M059J (cell line): ENCODE results near the gene LRRC17. TPM values are rescaled to one million over a fixed set of nuclear protein-coding genes. Genes with fewer than 3 reads are reported as not detected.

Experiments
- DNase-seq: peaks from one replicate; pipeline ENCODE4 v3.0.0-alpha.2; 2012; ENCODE audit warnings: low read depth
- total RNA-seq: library from RNA; depleted of rRNA; stranded (reverse); fragments of >200 nt; shearing (Covaris generic); gene quantifications from 2 replicates; pipeline ENCODE4 v1.2.3, GENCODE V29; 2014; rRNA removed

The LRRC17 gene, protein sequence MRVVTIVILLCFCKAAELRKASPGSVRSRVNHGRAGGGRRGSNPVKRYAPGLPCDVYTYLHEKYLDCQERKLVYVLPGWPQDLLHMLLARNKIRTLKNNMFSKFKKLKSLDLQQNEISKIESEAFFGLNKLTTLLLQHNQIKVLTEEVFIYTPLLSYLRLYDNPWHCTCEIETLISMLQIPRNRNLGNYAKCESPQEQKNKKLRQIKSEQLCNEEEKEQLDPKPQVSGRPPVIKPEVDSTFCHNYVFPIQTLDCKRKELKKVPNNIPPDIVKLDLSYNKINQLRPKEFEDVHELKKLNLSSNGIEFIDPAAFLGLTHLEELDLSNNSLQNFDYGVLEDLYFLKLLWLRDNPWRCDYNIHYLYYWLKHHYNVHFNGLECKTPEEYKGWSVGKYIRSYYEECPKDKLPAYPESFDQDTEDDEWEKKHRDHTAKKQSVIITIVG
- 84.3 and 108 TPM in 2 replicates for total RNA-seq

DNA sequence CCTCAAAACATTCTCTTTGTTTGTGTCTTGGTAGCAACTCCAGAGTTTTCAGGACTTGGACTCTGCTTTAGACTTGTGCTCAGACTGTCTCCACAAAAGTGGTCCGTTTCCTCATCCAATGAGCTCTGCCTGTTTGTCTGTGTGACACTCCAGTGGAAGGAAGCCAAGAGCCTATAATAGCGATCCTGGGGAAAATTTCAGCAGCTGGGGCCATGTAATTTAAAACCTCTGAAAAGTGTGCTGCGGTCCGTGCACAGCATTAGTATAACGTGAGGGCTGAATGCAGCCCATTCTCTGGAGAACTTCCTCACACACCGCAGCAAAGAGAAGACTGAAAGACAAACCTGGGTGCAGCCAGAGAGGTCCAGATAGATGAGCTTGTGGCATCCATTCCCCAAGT is at the start of gene LRRC17:
Gene LRRC17 (plus strand): TSS at position 259 of the 400 bp plus-strand sequence. CDS start 20,914 bp downstream, outside the sequence.
- peak; percentile 93 for DNase-seq

DNA sequence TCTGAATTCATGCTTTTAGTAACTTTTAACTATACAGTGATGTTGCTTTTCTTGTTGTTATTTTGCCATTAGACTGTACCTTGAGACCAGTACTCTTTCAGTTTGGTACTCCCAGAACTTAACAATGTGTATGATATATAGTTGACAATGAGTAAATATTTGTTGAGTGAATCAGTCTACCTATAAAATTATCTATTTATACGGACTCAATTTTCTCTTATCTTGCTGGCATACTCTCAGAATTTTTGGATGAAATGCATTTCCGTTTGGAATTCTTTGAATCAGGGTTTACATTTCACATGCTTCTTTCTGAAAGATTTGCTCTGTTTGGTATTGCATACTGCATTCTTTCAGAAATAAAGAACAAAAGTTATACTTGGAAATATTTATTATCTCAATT is 47.8 kb upstream of the LRRC17 start:
- DNase-seq: peak; percentile 10

DNA sequence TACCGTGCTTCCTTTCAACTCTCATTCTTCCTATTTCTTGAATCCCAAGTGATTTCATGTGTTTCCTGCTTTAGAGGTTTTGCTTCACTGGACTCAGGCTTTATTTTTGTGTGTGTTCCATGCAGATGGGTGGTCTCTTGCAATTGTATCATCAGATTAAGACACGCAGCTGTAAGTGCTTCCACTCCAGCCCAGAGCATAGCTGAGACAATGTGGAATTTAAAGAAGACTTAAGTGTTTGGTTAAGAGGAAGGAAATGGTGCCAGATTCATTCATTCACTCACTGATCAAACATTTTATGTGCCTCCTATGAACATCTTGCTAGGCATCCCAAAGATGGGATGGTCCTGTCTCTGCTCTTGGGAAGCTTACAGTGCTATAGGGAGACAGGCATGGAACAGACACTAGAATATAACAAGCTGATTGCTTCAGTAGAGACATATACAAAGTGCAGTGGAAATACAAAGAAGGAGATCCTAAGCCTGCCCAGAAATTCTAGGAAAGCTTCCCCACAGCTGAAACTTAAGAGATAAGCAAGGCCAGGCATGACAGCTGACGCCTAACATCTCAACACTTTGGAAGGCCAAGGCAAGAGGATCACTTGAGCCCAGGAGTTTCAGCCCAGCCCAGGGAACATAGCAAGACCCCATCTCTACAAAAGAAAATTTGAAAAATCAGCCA is 46.1 kb upstream of the LRRC17 start:
- no peak for DNase-seq

DNA sequence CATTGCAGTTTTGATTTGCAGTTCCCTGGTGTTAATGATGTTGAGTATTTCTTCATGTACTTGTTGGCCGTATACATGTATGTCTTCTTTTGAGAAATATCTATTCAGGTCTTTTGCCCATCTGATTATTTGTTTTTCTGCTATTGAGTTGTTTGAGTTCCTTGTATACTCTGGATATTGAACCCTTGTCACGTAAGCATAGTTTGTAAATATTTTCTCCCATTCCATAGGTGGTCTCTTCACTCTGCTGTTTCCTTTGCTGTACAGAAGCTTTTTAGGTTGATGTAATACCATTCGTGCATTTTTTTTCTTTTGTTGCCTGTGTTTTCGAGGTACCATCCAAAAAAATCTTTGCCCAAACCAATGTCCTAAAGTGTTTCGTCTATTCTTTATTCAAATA is 43.6 kb upstream of the LRRC17 start:
- no peak for DNase-seq

DNA sequence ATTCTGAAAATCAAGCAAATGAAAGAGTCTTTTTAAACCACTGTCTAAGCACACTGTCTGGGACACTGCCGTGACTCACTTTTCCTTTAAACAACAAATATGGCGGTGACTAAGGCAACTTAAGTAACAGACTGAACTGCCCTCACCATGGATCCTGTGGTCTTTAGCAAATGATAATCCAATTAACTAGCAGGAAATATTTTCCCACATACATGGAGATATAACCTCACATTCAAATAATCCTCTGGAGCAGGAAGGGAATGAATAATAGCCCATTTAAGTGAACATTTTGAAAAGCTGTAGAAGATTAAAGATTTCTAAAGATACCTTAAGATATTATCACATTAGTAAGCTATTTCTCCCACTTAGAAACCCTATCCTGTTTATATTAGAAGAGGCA is 40.3 kb upstream of the LRRC17 start:
- DNase-seq: peak; percentile 99

DNA sequence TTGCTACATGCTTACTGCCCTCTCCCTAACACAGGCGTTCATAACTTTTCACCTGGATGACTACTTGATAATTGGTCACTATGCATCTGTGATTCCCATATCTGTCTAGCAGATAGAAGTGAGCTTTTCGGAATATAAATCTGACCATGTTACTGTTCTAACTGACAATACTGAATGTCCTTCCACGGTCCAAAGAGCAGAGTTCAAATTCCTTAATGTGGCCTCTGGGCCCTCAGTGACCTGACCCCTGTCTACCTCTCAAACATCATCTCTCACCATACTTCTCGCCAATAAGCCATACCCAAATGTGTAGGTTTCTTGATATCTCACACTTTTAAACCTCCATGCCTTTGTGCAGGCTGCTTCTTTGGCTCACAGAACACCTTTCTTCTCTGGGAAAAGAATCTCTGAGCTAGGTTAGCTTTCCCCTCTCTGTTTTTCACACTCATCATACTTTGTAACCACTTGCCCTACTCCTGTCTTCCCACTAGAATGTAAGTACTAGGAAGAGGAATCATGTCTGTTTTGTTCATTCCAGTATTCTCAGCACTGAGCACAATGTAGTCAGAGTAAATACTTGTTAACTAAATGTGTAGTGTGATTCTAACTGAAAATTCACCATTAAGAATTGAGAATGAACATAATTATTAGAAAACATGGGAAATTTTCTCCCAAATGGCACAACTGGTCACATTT is 39.2 kb upstream of the LRRC17 start:
- DNase-seq: no peak

DNA sequence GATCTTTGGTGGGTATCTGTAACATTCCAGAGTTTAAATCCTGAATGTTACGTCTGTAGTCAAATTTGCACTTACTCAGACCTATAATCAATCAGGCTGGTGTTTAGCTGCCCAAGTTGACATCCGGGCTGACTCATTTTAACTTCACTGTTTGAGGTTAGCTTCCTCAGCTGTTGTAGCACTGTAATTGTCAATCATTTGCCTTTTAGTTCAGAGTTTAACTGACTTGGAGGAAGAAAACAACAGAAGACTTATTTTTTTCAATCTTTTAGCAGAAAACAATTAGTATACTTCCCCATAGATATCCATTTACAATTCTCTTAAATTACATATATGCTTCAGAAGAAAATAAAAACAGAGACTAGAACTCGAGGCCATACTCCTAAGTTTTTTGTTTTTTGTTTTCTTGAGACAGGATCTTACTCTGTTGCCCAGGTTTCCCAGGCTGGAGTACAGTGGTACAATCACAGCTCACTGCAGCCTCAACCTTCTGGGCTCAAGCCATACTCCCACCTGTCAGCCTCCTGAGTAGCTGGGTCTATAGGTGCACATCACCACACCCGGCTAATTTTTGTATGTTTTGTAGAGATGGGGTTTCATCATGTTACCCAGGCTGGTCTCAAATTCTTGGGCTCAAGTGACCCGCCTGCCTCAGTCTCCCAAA is 38.5 kb upstream of the LRRC17 start:
- peak; percentile 96 for DNase-seq

DNA sequence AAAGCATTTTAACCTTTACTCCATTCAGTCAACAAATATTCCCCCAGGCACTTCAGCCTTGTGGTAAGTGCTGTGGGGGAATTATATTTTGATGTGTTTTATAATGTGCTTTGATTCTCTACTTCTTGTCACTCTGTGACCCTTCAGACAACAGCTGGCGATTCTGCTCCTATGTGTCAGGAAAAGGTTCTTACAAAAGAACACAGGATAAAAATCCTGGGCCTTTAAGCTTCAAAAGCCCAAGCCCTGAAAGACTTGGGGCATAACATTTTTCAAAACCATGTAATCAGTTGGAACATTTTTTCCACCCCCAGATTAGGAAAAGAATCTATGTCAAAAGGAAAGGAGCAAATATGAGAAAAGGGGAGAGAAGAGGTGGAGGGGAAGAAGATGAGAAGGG is 37.8 kb upstream of the LRRC17 start:
- peak; percentile 65 for DNase-seq

DNA sequence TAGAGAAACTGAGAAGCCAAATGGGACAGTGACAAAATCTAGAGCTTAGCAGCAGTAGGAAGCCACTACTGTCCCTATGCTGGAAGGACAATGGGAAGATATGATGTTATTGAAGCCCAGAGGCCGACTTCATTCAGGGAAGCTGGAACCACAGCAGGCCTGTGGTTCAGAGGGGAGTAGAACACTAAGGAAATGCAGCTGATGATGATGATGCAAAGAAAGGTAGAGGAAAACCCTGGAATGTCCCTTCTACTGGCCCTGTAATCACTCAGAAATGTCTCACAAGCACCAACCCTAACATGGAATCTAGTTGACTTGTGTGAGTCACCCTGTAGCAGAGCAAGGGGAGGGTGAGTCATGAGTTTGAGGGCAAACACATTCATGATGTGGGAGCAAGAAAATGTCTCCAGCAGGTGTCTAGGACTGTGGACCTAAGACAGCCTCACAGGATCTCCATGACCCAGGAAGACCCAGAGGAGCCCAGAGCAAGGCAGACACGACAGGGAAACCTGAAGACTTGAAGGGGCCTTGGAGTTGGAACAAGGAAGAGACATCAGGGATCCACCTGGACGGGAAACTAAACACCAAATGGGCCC is 37.0 kb upstream of the LRRC17 start:
- peak; percentile 100 for DNase-seq

DNA sequence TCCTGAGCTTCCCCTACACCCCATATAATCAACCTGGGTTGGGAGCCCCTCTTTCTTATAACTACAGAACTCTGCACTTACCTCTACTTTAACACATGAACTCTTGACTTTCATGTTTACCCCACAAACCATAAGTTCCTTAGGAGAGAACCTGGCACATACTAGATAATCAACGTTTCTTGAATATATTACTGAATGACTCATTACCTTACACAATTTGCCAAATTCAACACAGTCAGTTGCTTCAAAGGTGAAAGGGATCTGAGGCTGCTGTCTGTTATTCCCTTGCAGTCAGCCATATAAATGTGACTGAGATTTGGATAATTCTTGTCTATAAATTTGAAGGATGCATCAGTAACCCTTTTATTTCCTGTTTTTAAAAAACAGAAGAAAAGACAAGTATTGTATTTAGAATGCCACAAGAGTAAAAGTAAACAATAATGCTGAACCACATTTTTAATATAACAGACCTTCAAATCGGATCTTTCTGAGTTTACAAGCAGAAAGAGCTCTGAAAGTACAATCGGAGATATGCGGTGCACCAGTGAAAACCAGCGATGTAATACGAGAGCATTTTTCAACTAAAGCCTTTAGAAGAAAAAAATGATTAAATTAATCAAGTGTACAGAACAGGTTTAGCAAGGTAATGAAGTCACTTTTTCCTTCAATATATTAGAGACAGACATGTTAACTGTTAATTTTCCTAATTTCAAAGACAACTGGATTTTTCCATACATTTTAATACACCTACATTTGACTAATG is 29.5 kb upstream of the LRRC17 start:
- DNase-seq: peak; percentile 85

DNA sequence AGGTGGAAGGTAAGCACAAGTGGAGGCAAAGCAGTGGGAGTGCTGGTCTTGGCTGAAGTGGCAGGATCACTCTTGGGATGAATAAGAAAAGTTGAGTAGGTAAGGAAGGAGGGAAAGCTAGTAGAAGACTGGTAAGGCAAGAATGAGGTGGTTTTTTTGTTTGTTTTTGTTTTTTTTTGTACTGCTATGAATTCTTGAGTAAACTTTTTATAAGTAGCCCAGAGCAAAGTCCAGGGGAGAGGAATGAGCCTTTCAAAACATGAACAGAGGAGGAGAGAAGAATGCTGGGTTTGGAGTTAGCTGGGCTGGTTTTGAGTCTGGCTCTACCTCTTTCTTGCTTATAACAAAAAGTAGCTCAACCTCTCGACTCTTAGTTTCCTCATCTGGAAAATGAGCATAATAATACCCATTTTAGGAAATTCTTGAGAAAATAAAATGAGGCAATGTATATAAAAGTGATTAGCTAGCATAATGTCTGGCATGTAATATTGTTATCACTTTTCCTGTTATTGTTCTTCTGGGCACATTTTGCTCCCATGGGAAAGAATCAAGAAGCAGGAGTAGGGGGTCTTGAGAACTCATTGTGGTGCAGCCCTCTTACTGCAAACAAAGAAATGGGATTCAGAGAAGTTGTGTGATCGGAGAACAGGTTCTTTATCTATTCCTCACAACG is 24.1 kb upstream of the LRRC17 start:
- DNase-seq: peak; percentile 56

DNA sequence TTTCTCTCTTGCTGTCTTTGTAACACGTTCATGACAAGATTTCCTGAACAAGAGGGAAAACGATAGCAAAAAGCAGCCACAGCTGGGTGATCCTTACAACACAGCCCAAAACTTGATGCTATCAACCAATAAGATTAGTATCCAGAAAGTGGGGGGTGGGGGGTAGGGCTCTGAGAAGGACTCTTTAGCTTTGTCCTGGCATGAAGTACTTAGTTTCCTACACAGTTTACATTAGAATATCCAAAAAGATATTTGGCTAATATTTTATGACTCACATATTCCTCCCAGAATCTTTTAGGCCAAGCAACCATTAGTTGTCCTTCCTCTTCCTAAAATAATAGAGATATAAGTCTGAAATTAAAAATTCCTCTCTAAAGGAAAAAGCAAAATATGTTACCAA is 22.9 kb upstream of the LRRC17 start:
- DNase-seq: no peak

DNA sequence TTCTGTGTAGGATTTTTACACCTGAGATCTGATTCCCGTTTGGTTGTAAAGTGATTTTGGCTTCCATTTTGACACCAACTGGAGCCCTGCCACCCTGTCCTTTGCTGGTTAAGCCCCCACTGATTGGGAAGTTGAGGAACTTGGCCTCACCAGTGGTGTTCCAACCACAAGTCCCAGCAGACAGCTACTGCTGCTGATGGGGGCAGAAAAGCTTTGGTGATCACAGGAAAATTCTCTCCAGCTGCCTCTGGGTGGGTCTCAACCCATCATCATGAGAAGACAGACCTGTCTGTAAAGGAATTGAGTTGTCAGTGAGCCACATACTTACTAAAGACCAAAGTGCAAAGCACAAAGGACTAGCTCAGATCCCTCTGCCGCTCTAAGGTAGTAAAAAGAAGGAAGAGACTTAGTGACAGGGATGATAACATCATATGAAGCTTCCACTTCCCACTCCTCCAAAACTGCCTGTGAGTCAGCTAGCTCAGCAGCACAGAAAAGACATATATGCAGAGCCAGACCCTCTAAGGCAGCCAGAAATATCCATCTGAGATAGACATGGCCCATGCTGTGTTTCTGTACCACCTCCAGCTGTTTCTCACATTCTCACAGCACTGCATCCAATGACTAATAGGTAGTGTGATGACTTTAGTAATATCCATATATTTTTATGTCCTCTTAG is 22.4 kb upstream of the LRRC17 start:
- DNase-seq: peak; percentile 43

DNA sequence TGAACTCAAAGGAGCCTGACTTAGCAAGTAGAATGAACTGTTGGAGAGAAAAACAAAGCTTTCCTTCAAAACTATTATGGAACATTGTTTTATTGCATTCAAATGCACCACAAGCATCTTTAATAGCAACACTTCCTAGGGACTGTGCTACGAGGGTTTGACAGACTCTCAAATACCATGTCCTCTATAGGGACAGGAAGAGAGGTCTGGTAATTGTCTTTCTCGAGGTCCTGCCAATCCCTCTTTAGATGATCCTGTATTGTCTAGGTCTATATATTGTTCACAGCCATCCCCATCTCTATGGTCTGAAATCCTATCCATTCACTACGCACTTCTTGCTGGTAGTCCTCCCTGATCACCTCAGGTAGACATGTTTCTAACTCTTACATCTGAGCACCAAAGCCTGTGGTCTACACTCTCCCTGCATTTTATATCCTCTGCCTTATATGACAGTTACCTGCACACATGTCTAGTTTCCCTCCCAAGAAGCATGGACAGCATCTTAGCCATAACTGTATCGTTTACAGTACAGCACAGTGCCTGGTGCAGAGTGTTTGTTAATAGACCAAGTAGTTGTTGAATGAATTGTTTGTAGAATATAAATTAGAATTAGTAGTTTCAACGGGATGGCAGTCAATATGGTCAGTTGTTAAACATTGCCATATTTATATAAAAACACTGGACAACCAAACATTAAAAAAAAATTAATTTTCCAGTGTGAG is 21.7 kb upstream of the LRRC17 start:
- DNase-seq: no peak

DNA sequence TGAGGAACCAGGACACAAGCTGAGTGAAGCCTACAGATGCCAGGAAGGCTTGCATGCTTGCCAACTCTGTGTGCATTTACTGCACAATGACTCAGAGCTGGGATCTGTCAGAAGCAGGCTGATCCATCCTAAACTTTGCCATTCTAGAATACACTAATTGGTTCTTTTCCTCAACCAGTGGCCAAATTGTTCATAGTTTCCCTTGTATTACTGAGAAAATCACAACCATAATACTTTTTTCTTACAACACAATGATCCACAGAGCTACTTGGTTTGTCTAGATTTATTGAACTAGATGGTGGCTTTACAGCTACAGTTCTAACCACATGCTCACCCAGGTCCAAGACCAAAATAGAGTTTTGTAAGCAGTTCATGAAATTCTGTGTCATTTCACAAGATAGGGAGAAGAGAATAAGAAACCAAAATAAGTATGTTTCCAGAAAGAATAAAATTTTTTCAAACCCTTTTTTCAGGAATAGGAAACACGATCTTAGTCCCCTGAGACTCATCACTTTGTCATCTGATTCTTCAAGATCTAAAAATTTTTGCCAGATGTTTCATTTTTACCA is 21.0 kb upstream of the LRRC17 start:
- peak; percentile 92 for DNase-seq

DNA sequence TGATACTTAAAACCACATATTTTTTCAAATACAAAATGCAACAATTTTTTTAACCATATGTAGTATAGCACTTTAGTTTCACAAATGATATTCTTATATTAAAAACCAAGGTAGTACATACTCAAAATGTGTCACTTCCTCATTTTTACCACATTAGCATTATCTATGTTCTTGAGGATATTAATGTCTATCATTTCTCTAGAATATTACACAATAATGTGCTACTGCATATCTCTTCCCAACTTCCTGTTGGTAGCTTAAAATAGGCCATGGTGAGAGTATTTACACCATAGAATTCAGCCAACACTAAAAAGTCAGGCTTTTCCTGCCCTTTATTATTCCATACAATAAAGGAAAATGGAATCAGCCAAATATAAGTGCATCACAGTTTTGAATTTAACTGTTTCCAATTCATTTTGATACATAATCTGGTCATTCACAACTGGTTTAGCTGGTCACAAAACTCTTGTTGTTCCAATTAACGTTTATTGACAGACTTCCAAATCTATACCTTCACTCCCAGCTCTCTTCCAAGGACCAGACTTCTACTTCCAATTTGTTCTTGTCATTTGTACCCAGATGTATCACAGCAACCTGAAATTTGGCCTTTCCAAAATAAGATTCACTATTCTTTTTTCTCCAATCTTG is 20.0 kb upstream of the LRRC17 start:
- DNase-seq: no peak

DNA sequence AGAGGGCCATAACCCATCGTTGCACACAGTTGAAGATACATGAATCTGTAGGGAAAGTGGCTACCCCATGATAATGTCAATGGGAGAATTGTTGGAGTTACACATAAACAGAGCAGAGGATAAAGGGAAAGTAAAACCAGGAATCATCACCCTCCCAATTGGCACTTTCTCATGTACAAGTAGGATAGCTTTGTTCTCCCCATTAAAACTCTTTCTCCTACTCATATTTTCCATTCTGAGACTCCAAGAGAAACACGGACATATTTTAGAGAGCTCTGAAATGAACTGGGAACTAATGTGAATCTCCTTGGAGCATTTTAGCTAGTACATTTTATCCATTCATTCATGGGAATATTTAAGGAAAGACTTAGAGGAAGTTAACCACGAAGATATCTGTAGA is 17.2 kb upstream of the LRRC17 start:
- no peak for DNase-seq

DNA sequence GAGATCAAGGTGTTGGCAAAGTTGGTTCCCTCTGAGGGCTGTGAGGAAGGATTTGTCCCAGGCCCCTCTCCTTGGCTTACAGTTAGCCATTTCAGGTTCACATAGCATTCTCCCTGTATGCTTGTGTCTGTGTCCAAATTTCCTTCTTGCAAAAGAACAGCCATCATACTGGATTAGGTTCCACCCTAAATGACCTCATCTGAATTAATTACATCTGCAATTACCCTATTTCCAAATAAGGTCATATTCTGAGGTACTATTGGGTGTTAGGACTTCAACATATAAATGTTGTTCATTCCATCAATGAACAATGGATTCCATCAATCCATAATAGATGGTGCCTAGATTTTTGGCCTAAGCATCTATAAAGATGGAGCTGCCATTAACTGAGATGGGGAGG is 16.2 kb upstream of the LRRC17 start:
- no peak for DNase-seq
